ES-I3 (cell line): Measurements from ENCODE around the gene TPSB2.
A peak's percentile ranks its signal among the peaks of the same experiment; 100 is the strongest.

Source experiments
- H3K36me3 ChIP-seq: 2 replicates; pipeline ENCODE4 v1.6.1; 2013; ENCODE audit warnings: mild to moderate bottlenecking, low read length, control low read depth, moderate library complexity; ENCODE audit not compliant: insufficient read depth
- H3K4me1 ChIP-seq: 2 replicates; pipeline ENCODE4 v1.6.1; 2013; ENCODE audit warnings: mild to moderate bottlenecking, control low read depth, low read length; ENCODE audit not compliant: insufficient read depth
- H3K9ac ChIP-seq: 2 replicates; pipeline ENCODE4 v1.6.1; 2013; ENCODE audit warnings: low read depth, mild to moderate bottlenecking, low read length, moderate library complexity
- H3K9me3 ChIP-seq: 2 replicates; pipeline ENCODE4 v1.6.1; 2013; ENCODE audit warnings: mild to moderate bottlenecking, low read length, moderate library complexity; ENCODE audit not compliant: control insufficient read depth, insufficient read depth

Gene TPSB2

GRCh38 chr16:1265090-1265630 is 35.2 kb upstream of the TPSB2 start:
- Histone ChIP-seq H3K9me3 (no peaks in the 10 kb centered on the region), H3K36me3 (no peaks in the 10 kb centered on the region), H3K4me1 (no peaks in the 10 kb centered on the region), H3K9ac (no peak overlapping the region)

GRCh38 chr16:1264345-1265089 is 34.5 kb upstream of the TPSB2 start:
- H3K9ac ChIP-seq: no peak overlapping the region
- no peaks in the 10 kb centered on the region for H3K36me3 ChIP-seq
- no peaks in the 10 kb centered on the region for H3K4me1 ChIP-seq
- H3K9me3 ChIP-seq: no peaks in the 10 kb centered on the region

- Histone ChIP-seq H3K9me3 (no peaks in the 10 kb centered on the region), H3K4me1 (no peaks in the 10 kb centered on the region; the same call in 1 of the 2 replicates), H3K36me3 (no peaks in the 10 kb centered on the region), H3K9ac (no peak overlapping the region)
Measured at GRCh38 chr16:1263591-1264344, 33.8 kb upstream of the TPSB2 start.

GRCh38 chr16:1262846-1263221 is 32.9 kb upstream of the TPSB2 start:
- Histone ChIP-seq H3K4me1 (no peaks in the 10 kb centered on the region; the same call in 1 of the 2 replicates), H3K9me3 (no peaks in the 10 kb centered on the region), H3K36me3 (no peaks in the 10 kb centered on the region), H3K9ac (no peak overlapping the region)

DNA sequence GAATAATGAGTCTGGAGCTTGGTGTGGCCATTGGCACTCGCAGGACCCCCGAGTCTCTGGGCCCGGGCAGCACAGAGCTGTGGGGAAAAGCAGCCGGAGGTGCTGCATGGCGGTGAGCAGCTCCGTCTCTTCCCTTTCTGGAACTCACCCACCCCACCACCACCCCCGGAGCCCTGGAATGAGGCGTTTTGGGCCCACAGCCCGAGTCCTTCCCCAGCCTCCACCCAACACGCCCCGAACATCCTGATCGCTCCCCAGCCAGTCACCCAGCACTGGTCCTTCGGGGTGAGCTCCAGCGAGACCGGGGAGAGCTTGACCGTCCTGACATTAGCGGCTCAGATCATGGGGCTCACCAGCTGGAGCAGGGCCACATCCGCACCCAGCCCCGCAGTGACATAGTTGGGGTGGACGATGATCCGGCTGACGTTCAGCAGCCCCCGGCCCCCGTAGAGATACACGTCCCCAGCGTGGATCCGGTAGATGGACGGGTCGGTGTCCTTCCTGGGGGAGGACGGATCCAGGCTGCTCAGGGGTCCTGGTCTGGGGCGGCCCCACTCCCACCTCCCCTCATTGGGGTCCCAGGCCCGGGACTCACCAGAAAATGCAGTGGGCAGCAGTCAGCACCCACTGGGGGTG is 32.3 kb upstream of the TPSB2 start:
- H3K9me3 ChIP-seq: no peaks in the 10 kb centered on the region
- H3K9ac ChIP-seq: no peak overlapping the region
- no peaks in the 10 kb centered on the region for H3K36me3 ChIP-seq
- H3K4me1 ChIP-seq: no peaks in the 10 kb centered on the region; the same call in 1 of the 2 replicates

- no peaks in the 10 kb centered on the region for H3K9me3 ChIP-seq
- peak overlapping the region; percentile 31; the same call in 1 of the 2 replicates for H3K9ac ChIP-seq
- H3K4me1 ChIP-seq: no peaks in the 10 kb centered on the region; the same call in 1 of the 2 replicates
Measured at GRCh38 chr16:1261131-1261892, 31.3 kb upstream of the TPSB2 start.

DNA sequence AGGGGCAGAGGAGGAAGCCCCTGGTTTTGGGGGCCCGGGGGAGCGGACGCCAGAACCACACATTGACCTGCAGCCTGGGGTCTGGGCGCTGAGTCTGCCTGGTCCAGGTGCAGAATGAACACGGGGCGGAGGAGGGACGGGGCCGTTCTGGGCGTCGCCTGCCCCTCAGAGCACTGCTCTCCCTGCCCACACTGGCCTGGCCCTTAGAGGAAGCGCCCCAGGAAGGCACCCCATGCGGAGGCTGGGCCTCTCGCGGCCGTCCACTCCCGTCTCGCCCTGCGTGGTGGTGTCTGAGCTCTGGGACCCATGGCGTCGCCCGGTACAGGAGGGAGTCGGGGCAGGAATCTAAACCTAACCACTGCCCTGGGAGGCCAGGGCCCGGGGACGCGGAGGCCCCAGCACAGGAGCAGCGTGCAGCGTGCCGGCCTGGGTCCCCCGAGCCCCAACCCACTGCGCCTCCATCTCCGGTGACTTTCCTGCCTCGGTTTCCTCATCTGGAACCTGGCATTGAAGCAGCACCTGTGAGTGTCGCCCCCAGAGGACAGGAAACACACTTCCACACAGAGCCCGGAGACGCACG is 30.2 kb upstream of the TPSB2 start:
- Histone ChIP-seq H3K4me1 (no peaks in the 10 kb centered on the region; the same call in 1 of the 2 replicates), H3K9me3 (no peaks in the 10 kb centered on the region), H3K9ac (no peak overlapping the region), H3K36me3 (no peaks in the 10 kb centered on the region)

More at GRCh38 chr16:1261131-1261892, 31.3 kb upstream of the TPSB2 start:
- no peaks in the 10 kb centered on the region for H3K36me3 ChIP-seq

- Histone ChIP-seq H3K36me3 (no peaks in the 10 kb centered on the region), H3K4me1 (no peaks in the 10 kb centered on the region; the same call in 1 of the 2 replicates), H3K9ac (no peak overlapping the region), H3K9me3 (no peaks in the 10 kb centered on the region)
Measured at GRCh38 chr16:1259760-1260068, 29.7 kb upstream of the TPSB2 start.

GRCh38 chr16:1258906-1259759 is 29.1 kb upstream of the TPSB2 start:
- Histone ChIP-seq H3K36me3 (no peaks in the 10 kb centered on the region), H3K4me1 (no peaks in the 10 kb centered on the region; the same call in 1 of the 2 replicates), H3K9ac (no peak overlapping the region), H3K9me3 (no peaks in the 10 kb centered on the region)

DNA sequence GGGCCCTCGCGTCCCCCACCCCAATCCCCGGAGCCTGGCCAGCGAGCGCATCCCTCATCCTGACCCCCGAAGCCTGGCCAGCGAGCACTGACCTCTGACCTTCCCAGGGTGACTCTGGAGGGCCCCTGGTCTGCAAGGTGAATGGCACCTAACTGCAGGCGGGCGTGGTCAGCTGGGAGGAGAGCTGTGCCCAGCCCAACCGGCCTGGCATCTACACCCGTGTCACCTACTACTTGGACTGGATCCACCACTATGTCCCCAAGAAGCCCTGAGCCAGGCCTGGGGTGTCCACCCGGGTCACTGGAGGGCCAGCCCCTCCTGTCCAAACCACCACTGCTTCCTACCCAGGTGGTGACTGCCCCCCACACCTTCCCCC is 28.2 kb upstream of the TPSB2 start:
- no peaks in the 10 kb centered on the region; the same call in 1 of the 2 replicates for H3K4me1 ChIP-seq
- no peak overlapping the region for H3K9ac ChIP-seq
- H3K36me3 ChIP-seq: no peaks in the 10 kb centered on the region
- H3K9me3 ChIP-seq: no peaks in the 10 kb centered on the region

GRCh38 chr16:1257561-1258224 is 27.7 kb upstream of the TPSB2 start:
- no peaks in the 10 kb centered on the region for H3K9me3 ChIP-seq
- no peaks in the 10 kb centered on the region; the same call in 1 of the 2 replicates for H3K4me1 ChIP-seq
- no peaks in the 10 kb centered on the region for H3K36me3 ChIP-seq

GRCh38 chr16:1256874-1257322 is 26.9 kb upstream of the TPSB2 start:
- Histone ChIP-seq H3K9ac (no peak overlapping the region), H3K9me3 (no peaks in the 10 kb centered on the region), H3K4me1 (no peaks in the 10 kb centered on the region; the same call in 1 of the 2 replicates), H3K36me3 (no peaks in the 10 kb centered on the region)

More at GRCh38 chr16:1257561-1258224, 27.7 kb upstream of the TPSB2 start:
- no peak overlapping the region for H3K9ac ChIP-seq
